GM12892 (cell line): Measurements from ENCODE around the gene IRX4.

Source experiments
- POLR2A ChIP-seq: IDR thresholded peaks from 2 replicates; pipeline ENCODE4 v1.6.1; 2011; ENCODE audit warnings: low read depth, low read length, control low read depth
- TAF1 ChIP-seq: IDR thresholded peaks from 2 replicates; pipeline ENCODE4 v1.6.1; 2011; ENCODE audit warnings: low read depth, mild to moderate bottlenecking, control low read depth, low read length, borderline replicate concordance

GRCh38 chr5:1867815-1868143 lies 14.9 kb downstream of the IRX4 start:
- no peak for TF ChIP-seq POLR2A
- TF ChIP-seq TAF1: no peak
